ENCODE results near the gene CLDN6. TPM values are rescaled to one million over a fixed set of nuclear protein-coding genes. Genes with fewer than 3 reads are reported as not detected.
"Not testable (repeated sequence)": the region's sequence is repeated elsewhere in the genome, so short reads cannot be mapped to it uniquely, and the experiment has no call there.

The CLDN6 gene
- total RNA-seq, 2 experiments from 2014 or later: not detected

- Mint-ChIP-seq H3K4me3 (peak overlapping the region; percentile 81), H3K36me3 (peaks cover 53% of the 10 kb centered on the region), H3K27me3 (no peaks in the 10 kb centered on the region), H3K9me3 (ENCODE audit: low read depth) (no peaks in the 10 kb centered on the region), H3K4me1 (peaks cover 69% of the 10 kb centered on the region), H3K27ac (peak overlapping the region; percentile 95)
- DNase-seq (peak; percentile 77), ATAC-seq (no peak)
- CTCF ChIA-PET: interaction anchor here (0.9 to 14.1 kb wide), 26 partner anchors 8 to 119 kb away, joined by 3 to 346 read pairs (median 11); partner anchors contain the start of genes BICDL2, PAQR4 and ZNF213
Measured at GRCh38 chr16:3057181-3058138, 39.5 kb upstream of the CLDN6 start.

- Mint-ChIP-seq H3K36me3 (peaks cover 57% of the 10 kb centered on the region), H3K27ac (peak overlapping the region; percentile 95), H3K9me3 (ENCODE audit: low read depth) (no peaks in the 10 kb centered on the region), H3K27me3 (no peaks in the 10 kb centered on the region), H3K4me3 (peak overlapping the region; percentile 81), H3K4me1 (peaks cover 70% of the 10 kb centered on the region)
- no peak for ATAC-seq
- CTCF ChIA-PET: interaction anchor here (1.2 to 14.1 kb wide), 10 partner anchors 9 to 103 kb away, joined by 3 to 346 read pairs (median 10); partner anchors contain the start of genes IL32 and ZNF213
- DNase-seq: no peak
Measured at GRCh38 chr16:3056336-3057180, 38.6 kb upstream of the CLDN6 start.

DNA sequence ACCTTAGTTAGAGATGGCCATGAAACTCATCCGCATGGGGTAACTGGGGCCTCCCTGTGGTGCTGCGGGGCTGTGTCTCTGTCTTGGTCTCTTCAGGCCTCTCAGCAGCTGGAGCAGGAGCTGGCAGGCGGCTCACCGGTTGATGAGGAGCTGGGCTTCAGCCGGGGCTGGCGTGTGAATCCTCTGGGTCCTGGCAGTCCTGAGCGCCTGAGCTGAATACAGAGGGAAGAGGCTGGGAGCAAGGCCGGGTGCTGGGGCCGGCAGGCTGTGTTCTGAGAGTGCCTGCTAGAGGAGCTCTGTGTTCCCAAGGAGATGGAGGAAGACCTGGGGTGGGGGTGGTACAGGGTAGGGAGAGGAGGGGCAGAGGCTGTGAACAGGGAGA, 37.7 kb upstream of the CLDN6 start:
- H3K36me3 Mint-ChIP-seq: peaks cover 63% of the 10 kb centered on the region
- ATAC-seq; H3K9me3 Mint-ChIP-seq (ENCODE audit: low read depth); H3K27me3 Mint-ChIP-seq; DNase-seq: not testable (repeated sequence)
- H3K4me3 Mint-ChIP-seq: peak overlapping the region; percentile 68
- H3K27ac Mint-ChIP-seq: peak overlapping the region; percentile 95
- CTCF ChIA-PET: interaction anchor here (1.2 to 14.1 kb wide), 8 partner anchors 8 to 104 kb away, joined by 3 to 346 read pairs (median 8); partner anchors contain the start of genes IL32 and ZNF213
- peaks cover 74% of the 10 kb centered on the region for H3K4me1 Mint-ChIP-seq

- CTCF ChIA-PET: interaction anchor here (0.7 to 14.1 kb wide), 13 partner anchors 7 to 105 kb away, joined by 3 to 346 read pairs (median 4); partner anchors contain the start of genes IL32 and ZNF213
- no peaks in the 10 kb centered on the region for H3K27me3 Mint-ChIP-seq
- H3K9me3 Mint-ChIP-seq (ENCODE audit: low read depth): no peaks in the 10 kb centered on the region
- H3K27ac Mint-ChIP-seq: peak overlapping the region; percentile 95
- H3K4me3 Mint-ChIP-seq: peak overlapping the region; percentile 68
- peaks cover 74% of the 10 kb centered on the region for H3K4me1 Mint-ChIP-seq
- ATAC-seq (peak; percentile 25), DNase-seq (peak; percentile 86)
- peaks cover 64% of the 10 kb centered on the region for H3K36me3 Mint-ChIP-seq
Measured at GRCh38 chr16:3054965-3055733, 37.2 kb upstream of the CLDN6 start.

GRCh38 chr16:3053330-3053710, 35.3 kb upstream of the CLDN6 start:
- H3K4me3 Mint-ChIP-seq; H3K27me3 Mint-ChIP-seq; DNase-seq; ATAC-seq; H3K9me3 Mint-ChIP-seq (ENCODE audit: low read depth): not testable (repeated sequence)
- H3K36me3 Mint-ChIP-seq: peaks cover 67% of the 10 kb centered on the region
- H3K4me1 Mint-ChIP-seq: peaks cover 84% of the 10 kb centered on the region
- H3K27ac Mint-ChIP-seq: peak overlapping the region; percentile 76
- CTCF ChIA-PET: interaction anchor here (1.2 kb wide), 1 partner anchor 22 kb away, joined by 3 read pairs; no protein-coding TSS in a partner anchor

DNA sequence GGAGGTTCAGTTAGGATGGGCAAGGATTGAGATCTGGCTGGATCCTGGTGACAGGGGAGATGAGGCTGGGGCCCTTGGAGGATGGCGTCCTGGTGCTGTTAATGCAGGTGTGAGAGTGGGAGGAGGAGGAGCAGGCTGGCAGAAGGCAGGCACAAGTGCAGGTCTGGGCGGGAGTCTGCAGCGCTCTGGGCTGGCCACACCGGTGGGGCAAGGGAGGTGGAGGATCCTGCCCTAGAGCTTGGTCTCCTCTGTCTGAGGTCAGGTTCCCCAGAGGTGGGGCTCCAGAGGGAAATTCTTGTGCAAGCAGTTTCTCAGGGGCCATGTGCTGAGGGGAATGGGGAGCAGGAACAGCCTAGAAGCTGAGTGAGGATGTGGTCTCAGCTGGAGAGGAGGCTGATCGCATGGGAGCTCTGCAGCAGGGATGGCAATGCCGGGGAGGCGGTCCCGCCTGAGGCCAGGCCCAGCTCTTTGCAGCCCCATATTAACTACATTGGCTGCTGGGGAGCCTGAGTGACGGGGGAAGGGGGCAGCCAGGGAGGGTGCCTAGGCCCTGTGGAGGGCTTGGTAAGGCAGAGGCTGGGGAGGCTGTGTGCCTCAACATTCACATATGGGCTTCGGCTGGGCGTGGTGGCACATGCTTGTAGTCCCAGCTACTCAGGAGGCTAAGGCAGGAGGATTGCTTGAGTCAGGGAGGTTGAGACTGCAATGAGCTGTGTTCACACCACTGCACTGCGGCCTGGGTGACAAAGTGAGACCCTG, 34.8 kb upstream of the CLDN6 start:
- ATAC-seq: peak; percentile 7
- not testable (repeated sequence) for H3K4me3 Mint-ChIP-seq; H3K9me3 Mint-ChIP-seq (ENCODE audit: low read depth); DNase-seq; H3K27me3 Mint-ChIP-seq
- Mint-ChIP-seq H3K4me1 (peaks cover 89% of the 10 kb centered on the region), H3K36me3 (peaks cover 67% of the 10 kb centered on the region), H3K27ac (peak overlapping the region; percentile 69)
- CTCF ChIA-PET: interaction anchor here (1.2 kb wide), 1 partner anchor 21 kb away, joined by 3 read pairs; no protein-coding TSS in a partner anchor

GRCh38 chr16:3051494-3051893, 33.5 kb upstream of the CLDN6 start:
- Mint-ChIP-seq H3K36me3 (peaks cover 54% of the 10 kb centered on the region), H3K9me3 (ENCODE audit: low read depth) (no peaks in the 10 kb centered on the region), H3K4me3 (peak overlapping the region; percentile 48), H3K27me3 (no peaks in the 10 kb centered on the region), H3K4me1 (peaks cover 79% of the 10 kb centered on the region), H3K27ac (peak overlapping the region; percentile 69)
- DNase-seq (no peak), ATAC-seq (no peak)
- CTCF ChIA-PET: interaction anchor here (0.6 to 15.3 kb wide), 9 partner anchors 8 to 116 kb away, joined by 3 to 342 read pairs (median 4); partner anchors contain the start of genes HCFC1R1, PAQR4, THOC6 and TNFRSF12A

DNA sequence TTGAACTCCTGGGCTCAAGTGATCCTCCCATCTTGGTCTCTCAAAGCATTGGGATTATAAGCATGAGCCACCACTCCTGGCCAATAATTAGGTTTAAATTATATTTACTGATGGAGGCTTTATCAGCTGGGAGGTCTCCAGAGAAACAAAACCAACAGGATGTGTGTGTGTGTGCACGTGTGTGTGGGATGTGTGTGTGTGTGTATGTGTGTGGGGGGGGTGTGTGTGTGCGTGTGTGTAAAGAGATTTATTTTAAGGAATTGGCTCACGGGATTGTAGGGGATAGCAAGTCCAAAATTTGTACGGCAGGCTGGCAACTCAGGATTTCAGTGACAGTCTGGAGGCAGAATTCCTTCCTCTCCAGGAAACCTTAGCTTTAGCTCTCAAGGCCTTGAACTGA, 33.0 kb upstream of the CLDN6 start:
- Mint-ChIP-seq H3K27ac (peak overlapping the region; percentile 69), H3K36me3 (peaks cover 51% of the 10 kb centered on the region), H3K27me3 (no peaks in the 10 kb centered on the region), H3K4me3 (peak overlapping the region; percentile 48), H3K9me3 (ENCODE audit: low read depth) (no peaks in the 10 kb centered on the region), H3K4me1 (peaks cover 74% of the 10 kb centered on the region)
- CTCF ChIA-PET: interaction anchor here (0.9 to 15.3 kb wide), 9 partner anchors 8 to 117 kb away, joined by 3 to 342 read pairs (median 4); partner anchors contain the start of genes HCFC1R1, PAQR4, THOC6 and TNFRSF12A
- DNase-seq: no peak
- ATAC-seq: no peak

DNA sequence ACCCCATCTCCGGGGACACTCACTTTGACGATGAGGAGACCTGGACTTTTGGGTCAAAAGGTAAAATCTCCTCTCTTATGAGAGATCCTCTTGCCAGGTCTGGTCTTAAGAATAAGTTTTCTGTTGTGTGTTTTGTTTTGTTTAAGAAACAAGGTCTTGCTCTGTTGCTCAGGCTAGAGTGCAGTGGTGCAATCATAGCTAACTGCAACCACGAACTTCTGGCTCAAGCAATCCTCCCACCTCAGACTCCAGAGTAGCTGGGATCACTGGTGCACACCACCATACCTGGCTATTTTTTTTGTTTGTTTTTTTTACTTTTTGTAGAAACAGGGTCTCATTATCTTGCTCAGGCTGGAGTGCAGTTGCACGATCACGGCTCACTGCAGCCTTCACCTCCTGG, 32.5 kb upstream of the CLDN6 start:
- no peaks in the 10 kb centered on the region for H3K9me3 Mint-ChIP-seq (ENCODE audit: low read depth)
- peak overlapping the region; percentile 69 for H3K27ac Mint-ChIP-seq
- H3K4me1 Mint-ChIP-seq: peaks cover 69% of the 10 kb centered on the region

GRCh38 chr16:3049921-3050481, 32.0 kb upstream of the CLDN6 start:
- peak overlapping the region; percentile 48 for H3K4me3 Mint-ChIP-seq
- peak overlapping the region; percentile 69 for H3K27ac Mint-ChIP-seq
- peaks cover 69% of the 10 kb centered on the region for H3K4me1 Mint-ChIP-seq
- peaks cover 4% of the 10 kb centered on the region for H3K27me3 Mint-ChIP-seq
- peak; percentile 41 for DNase-seq
- no peak for ATAC-seq
- H3K36me3 Mint-ChIP-seq: peaks cover 47% of the 10 kb centered on the region
- CTCF ChIA-PET: interaction anchor here (0.9 to 15.3 kb wide), 4 partner anchors 9 to 56 kb away, joined by 3 to 342 read pairs (median 32); partner anchors contain the start of genes HCFC1R1 and THOC6
- H3K9me3 Mint-ChIP-seq (ENCODE audit: low read depth): no peaks in the 10 kb centered on the region

More for the DNA sequence above, 32.5 kb upstream of the CLDN6 start:
- Mint-ChIP-seq H3K36me3 (peaks cover 49% of the 10 kb centered on the region), H3K27me3 (peaks cover under 1% of the 10 kb centered on the region), H3K4me3 (peak overlapping the region; percentile 48)
- DNase-seq (no peak), ATAC-seq (no peak)
- CTCF ChIA-PET: interaction anchor here (0.9 to 15.3 kb wide), 8 partner anchors 9 to 117 kb away, joined by 3 to 342 read pairs (median 4); partner anchors contain the start of genes HCFC1R1, THOC6 and TNFRSF12A

GRCh38 chr16:3047387-3047720, 29.4 kb upstream of the CLDN6 start:
- H3K27me3 Mint-ChIP-seq: peaks cover 10% of the 10 kb centered on the region
- no peaks in the 10 kb centered on the region for H3K9me3 Mint-ChIP-seq (ENCODE audit: low read depth)
- DNase-seq (peak; percentile 51), ATAC-seq (no peak)
- H3K36me3 Mint-ChIP-seq: peaks cover 33% of the 10 kb centered on the region
- peak overlapping the region; percentile 82 for H3K27ac Mint-ChIP-seq
- CTCF ChIA-PET: interaction anchor here (0.9 to 15.3 kb wide), 14 partner anchors 9 to 462 kb away, joined by 3 to 342 read pairs (median 4); partner anchors contain the start of genes HCFC1R1, IL32, THOC6 and ZNF213
- H3K4me1 Mint-ChIP-seq: peaks cover 59% of the 10 kb centered on the region
- peak overlapping the region; percentile 82 for H3K4me3 Mint-ChIP-seq

Data from activated CD8-positive, alpha-beta memory T cell treated with anti-CD3 and anti-CD28 coated beads, Interleukin-2, amount 10 ng/mL, durations not matched to agents 7 days and 5 days (primary cell).